ENCODE measurements around the gene CRAMP1. TPM values are rescaled to one million over a fixed set of nuclear protein-coding genes. Genes with fewer than 3 reads are reported as not detected.
"Not testable (repeated sequence)": the region's sequence is repeated elsewhere in the genome, so short reads cannot be mapped to it uniquely, and the experiment has no call there.

The CRAMP1 gene
- 10.6 TPM for polyA plus RNA-seq (2013, experiment 1 of 2; ENCODE audit: insufficient read length)
- polyA plus RNA-seq (2013, experiment 2 of 2; ENCODE audit: insufficient read length) = 8.4 TPM

- peak; percentile 6 for DNase-seq
Measured at GRCh38 chr16:1612320-1613111, at the start of gene CRAMP1. CRAMP1 (plus strand) TSS chr16:1612360; CDS start chr16:1614640, 2,280 bp downstream.

DNA sequence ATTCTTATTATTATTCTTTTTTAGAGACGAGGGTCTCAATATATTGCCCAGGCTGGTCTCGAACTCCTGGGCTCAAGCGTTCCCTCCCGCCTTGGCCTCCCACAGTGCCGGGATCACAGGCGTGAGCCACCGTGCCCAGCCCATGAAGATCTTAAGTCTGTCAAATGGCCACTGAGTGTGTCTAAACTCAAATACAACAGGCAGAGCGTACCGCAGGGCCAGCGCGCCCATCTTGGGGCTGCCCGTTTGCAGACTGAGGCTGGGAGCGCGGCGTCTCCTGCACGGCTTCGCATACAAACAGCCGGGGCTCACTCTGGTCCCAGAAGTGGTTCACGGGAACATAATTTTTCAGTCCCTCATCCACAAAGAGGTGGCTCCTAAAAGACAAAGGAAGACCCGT lies 48.4 kb upstream of the CRAMP1 start:
- no peak for DNase-seq

DNA sequence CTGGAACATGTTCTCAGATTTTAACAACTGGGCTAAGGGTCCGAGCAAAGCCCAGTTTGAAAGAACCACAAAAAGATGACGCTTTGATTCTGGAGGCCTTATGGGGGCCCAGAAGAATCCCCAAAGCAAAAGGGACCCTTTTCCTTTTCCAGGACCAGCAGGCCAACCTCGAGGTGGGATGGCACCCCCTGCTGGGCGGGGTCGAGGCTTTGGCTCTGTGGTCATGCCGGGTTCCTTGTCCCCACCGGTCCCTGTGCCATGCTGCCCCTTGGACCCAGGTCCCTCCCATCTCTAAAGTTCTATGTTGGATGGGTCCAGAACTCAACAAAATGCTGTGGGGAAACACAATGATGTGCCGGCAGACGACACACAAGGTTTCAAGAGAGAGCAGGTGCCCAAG lies 47.8 kb upstream of the CRAMP1 start:
- no peak for DNase-seq

DNA sequence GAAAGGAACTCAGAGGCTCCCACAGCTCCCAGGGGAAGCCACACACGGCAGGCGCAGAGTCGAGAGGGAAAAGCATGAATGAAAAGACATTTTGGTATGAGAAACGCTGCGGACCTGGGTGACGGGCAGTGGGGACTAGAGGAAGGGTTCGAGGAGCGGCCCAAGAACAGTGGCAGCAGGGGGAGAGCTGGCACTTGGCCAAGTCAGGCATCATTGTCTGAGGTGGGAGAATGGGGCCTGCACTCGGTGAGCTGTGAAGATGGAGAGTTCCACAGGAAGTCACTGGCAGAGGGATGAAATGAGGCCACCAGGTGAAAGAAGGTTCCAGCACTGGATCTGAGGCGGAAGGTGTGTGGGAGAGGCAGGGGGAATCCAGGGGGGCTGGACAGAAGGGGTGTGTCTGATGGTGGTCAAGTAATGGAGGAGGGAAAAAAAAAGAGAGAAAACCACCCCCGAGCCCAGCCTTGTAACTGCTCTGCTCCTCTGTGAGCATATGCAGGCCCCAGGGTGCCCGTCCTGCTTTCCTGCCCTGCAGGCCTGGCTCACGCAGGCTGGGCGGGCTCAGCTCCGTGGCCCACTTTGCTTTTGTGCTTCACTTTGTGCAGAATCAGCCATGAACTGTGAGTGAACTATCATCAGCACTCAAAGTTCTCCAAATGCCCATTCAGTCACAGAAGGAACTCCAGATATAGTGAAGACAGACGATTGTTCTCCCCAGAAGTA lies 46.9 kb upstream of the CRAMP1 start:
- DNase-seq = no peak

DNA sequence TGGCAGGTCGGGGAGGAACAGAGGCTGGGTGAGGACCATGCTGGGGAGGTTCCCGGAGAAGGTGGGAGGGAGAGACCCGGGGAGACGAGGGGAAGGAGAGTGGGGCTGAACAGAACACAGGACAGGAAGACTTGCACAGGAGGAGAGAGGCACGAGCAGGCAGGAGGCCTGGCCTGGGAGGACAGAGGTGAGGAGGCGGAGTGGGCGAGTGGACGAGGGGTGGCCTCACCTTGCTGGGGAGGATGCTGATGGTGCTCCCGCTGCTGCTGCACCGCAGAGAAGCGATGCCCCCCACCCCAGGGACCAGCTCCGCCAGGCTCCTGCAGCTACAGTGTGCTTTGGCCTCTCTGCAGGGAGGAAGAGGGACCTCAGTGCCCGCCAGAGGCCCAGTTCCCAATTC lies 44.2 kb upstream of the CRAMP1 start:
- DNase-seq = no peak

DNA sequence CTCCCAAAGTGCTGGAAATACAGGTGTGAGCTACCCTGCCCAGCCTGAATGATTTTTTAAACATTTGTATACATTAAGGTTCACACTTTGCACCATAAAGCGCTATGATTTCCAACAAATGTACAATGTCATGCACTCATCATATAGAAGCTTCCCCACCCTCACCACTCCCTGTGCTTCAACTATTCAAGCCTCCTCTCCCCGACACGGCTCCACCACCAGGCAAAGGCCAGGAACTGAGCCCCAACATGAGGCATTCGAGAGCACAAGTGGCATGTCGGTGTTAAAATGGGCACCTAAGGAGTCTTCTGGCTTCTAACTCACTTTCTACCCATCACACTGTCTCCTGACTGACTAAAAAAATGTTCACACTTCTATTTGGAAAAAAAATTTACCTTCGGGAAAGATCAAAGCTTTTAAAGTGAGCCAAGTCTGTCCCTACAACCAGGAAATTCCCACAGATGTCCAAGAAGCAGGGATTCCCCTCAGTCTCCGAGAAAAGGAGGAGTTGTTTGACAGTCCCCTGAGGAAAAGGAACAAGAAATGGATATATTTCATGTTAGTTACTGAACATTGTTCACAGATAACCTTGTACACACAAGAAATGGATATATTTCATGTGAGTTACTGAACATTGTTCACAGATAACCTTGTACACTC lies 41.0 kb upstream of the CRAMP1 start:
- no peak for DNase-seq

GRCh38 chr16:1572673-1573072 lies 39.5 kb upstream of the CRAMP1 start:
- DNase-seq = no peak

- no peak for DNase-seq
Measured at GRCh38 chr16:1573301-1573700, 38.9 kb upstream of the CRAMP1 start.

- DNase-seq = peak; percentile 2
Measured at GRCh38 chr16:1575578-1575977, 36.6 kb upstream of the CRAMP1 start.

- no peak for DNase-seq
Measured at GRCh38 chr16:1579214-1579613, 32.9 kb upstream of the CRAMP1 start.

DNA sequence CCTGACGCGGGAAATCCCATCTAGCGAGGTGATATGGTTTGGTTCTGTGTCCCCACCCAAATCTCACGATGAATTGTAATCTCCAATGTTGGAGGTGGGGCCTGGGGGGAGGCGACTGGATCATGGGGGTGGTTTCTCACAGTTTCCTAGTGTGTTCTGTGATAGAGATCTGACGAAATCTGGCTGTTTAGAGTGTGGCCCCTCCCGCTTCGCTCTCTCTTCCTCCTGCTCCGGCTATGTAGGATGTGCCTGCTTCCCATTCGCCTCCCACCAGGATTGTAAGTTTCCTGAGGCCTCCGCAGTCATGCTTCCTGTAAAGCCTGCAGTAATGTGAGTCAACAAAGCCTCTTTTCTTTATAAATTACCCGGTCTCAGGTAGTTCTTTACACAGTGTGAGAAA lies 31.9 kb upstream of the CRAMP1 start:
- DNase-seq = no peak

DNA sequence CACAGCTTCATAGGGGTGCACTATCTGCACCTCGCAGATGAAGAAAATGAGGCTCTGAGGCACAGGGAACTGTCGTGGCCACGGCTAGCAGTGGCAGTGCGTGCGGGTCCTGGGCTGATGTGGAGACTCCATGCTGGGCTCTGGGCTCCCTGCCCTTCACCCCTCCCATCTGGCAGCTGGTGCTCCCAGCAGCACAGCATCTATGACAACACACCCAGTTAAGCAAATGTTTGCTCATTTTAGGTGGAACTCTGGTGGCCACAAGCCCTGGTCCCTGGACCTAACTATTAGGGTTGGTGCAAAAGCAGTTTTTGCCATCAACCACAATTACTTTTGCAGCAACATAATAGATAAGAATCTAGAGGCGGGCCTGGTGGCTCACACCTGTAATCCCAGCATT lies 31.2 kb upstream of the CRAMP1 start:
- DNase-seq = no peak

DNA sequence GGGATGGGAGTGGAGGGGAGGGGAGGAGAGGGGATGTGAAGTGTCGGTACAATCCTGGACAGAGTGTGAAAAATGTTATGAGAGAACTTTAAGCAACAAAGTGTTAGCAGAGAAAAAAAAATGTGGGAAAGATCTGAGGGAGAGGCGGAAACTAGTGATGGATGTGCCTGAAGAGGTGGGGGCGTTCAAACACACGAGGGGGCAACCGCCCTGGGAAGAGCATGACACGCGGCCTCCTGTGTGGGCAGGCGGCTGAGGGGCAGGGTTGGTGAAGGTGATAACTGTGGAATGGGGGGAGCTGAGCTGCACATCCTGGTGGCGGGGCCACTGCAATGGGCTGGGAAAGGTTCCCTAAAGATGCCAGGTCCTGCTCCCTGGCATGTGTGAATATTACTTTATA lies 30.4 kb upstream of the CRAMP1 start:
- no peak for DNase-seq

DNA sequence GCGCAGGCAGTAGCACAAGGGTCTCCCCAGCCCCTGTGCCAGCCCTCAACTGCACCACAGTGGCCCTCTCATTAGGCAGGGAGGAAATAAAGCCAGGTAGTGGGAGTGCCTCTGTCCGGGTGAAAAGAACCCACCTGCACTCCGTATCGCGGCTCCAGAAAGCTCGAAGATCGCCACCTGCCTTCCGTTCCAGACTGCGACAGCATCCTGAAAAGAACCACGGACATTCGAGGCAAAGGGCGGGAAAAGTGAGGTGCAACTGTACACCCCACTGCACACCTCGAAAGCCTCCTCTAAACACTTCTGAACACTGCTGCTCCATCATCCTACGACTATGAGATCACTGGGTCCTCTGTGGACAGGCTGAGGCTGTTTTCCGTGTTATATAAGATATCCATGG lies 29.0 kb upstream of the CRAMP1 start:
- no peak for DNase-seq

DNA sequence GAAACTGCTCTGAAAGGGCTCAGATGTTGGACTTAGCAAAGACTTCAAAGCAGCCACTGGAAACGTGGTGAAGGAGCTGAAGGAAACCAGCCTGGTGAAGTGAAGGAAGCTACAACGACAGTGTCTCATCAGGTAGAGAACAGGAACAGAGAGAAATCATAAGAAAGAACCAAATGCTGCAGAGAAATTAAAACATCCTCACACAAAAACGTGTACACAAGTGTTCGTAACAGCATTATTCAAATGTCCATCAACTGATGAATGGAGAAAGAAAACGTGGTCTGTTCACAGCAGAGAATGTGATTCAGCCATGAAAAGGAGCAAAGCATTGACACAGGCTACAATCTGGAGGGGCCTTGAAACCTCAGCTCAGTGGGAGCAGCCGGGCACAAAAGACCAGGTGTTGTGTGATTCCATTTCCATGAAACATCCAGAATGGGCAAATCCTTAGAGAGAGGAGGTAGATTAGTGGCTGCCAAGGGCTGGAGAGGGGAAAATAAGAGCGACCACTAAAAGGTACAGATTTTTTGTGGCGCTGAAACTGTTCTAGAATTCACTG lies 27.2 kb upstream of the CRAMP1 start:
- no peak for DNase-seq

- DNase-seq = no peak
Measured at GRCh38 chr16:1590366-1590765, 21.8 kb upstream of the CRAMP1 start.

DNA sequence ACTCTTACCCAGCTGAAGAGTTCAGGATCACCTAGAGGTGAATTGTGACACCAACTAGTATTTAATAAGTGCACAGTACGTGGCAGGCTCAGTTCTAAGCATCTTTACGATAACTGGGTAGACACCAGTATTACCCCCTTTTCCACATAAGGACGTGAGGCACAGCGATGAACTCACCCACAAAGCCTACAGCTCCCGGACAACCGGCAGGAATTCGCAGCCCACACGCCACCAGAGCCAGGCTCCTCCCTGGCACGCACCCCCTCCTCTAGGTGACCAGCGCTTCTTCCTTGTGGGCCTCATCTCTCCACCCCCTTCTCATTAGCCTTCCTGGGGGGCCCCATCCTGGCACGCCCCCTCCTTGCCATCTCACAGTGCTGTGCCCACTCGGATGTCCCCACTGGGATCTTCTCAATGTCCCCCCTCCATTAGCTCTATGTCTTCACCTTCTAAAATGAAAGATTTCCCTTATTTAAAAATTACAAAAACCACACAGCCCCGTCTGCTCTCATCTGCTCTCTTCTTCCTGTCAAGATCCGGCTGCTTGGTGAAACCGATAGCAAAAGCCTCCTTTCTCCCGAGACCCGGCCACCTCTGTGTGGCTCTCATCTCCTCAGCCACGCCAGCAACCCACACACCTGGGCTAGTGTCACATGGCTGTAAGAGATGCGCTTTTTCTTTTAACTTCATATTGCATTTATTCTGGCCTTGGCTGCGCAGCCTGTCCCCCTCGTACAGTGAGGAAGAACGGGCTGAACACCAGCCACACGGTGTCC lies 21.0 kb upstream of the CRAMP1 start:
- no peak for DNase-seq

DNA sequence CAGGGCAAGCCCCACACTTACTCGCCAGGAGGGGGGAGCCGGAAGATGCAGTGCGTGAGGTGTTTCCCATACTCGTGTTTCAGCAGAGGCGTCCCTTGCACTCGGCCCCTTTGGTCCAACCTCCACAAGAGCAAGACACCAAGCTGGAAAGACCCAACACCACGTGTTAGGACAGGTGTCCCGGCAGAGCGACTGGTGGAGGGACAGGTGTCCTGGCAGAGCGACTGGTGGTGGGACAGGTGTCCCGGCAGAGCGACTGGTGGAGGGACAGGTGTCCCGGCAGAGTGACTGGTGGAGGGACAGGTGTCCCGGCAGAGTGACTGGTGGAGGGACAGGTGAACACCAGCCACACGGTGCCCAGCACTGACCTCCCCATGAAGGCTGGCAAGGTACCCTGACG lies 19.7 kb upstream of the CRAMP1 start:
- no peak for DNase-seq

- DNase-seq = not testable (repeated sequence)
Measured at GRCh38 chr16:1595511-1595910, 16.6 kb upstream of the CRAMP1 start.

GRCh38 chr16:1596516-1596915 lies 15.6 kb upstream of the CRAMP1 start:
- no peak for DNase-seq

GRCh38 chr16:1597154-1597553 lies 15.0 kb upstream of the CRAMP1 start:
- DNase-seq = no peak

DNA sequence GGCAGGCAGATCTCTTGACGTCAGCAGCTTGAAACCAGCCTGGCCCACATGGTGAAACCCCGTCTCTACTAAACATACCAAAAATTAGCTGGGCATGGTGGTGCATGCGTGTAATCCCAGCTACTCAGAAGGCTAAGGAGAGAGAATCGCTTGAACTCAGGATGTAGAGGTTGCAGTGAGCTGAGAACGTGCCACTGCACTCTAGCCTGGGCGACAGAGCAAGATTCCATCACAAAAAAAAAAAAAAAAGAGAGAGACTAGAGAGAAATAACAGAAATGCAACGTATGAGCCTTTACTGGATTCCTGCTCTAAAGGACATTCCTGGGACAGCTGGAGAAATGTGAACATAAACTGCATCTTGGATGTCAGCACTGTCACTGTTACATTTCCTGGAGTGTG lies 11.1 kb upstream of the CRAMP1 start:
- no peak for DNase-seq
